ENCODE data around the gene CCDC50.

CCDC50 gene

GRCh38 chr3:191393146-191393545, 64.0 kb downstream of the CCDC50 start:
- H3K36me3 ChIP-seq (ENCODE audit: control insufficient read depth, low read length), result peaks cover 5% of the 10 kb centered on the region; the same call in 1 of the 2 replicates

GRCh38 chr3:191397771-191398170, 68.6 kb downstream of the CCDC50 start:
- no peaks in the 10 kb centered on the region for H3K27me3 ChIP-seq (ENCODE audit: control insufficient read depth, low read length)
- no peaks in the 10 kb centered on the region for H3F3A ChIP-seq (ENCODE audit: control insufficient read depth, insufficient read depth)
- no peak overlapping the region for H3K4me3 ChIP-seq (ENCODE audit: low read length)
- no peaks in the 10 kb centered on the region for H3K9me3 ChIP-seq (ENCODE audit: control insufficient read depth, insufficient read depth, low read length)
- H3K27ac ChIP-seq (ENCODE audit: low read depth, low read length), result no peak overlapping the region
- no peaks in the 10 kb centered on the region for H3K79me2 ChIP-seq (ENCODE audit: control insufficient read depth, low read length)
- no peak for TF ChIP-seq EZH2phosphoT487 (IDR thresholded peaks at IDR 0.05; ENCODE audit: borderline replicate concordance, low read length)
- TF ChIP-seq CTCF (IDR thresholded peaks at IDR 0.05; ENCODE audit: low read depth, low read length, poor library complexity, severe bottlenecking), result no peak
- H3K9me2 ChIP-seq (replicated peaks; ENCODE audit: control insufficient read depth, low read length), result no peaks in the 10 kb centered on the region
- no peaks in the 10 kb centered on the region for H3K4me1 ChIP-seq (ENCODE audit: control insufficient read depth, low read length)
- H4K20me1 ChIP-seq (ENCODE audit: control insufficient read depth, insufficient read depth, low read depth, low read length), result no peaks in the 10 kb centered on the region
- no peak overlapping the region for H3K4me2 ChIP-seq (ENCODE audit: low read length)
- no peaks in the 10 kb centered on the region for H3K36me3 ChIP-seq (ENCODE audit: control insufficient read depth, low read length)

More at GRCh38 chr3:191393146-191393545, 64.0 kb downstream of the CCDC50 start:
- no peaks in the 10 kb centered on the region for H3K27me3 ChIP-seq (ENCODE audit: control insufficient read depth, low read length)
- no peak overlapping the region for H3K4me3 ChIP-seq (ENCODE audit: low read length)
- H3K4me1 ChIP-seq (ENCODE audit: control insufficient read depth, low read length), result no peaks in the 10 kb centered on the region
- TF ChIP-seq CTCF (IDR thresholded peaks at IDR 0.05; ENCODE audit: low read depth, low read length, poor library complexity, severe bottlenecking) (no peak), EZH2phosphoT487 (IDR thresholded peaks at IDR 0.05; ENCODE audit: borderline replicate concordance, low read length) (no peak)
- H3K4me2 ChIP-seq (ENCODE audit: low read length), result no peak overlapping the region
- H3K79me2 ChIP-seq (ENCODE audit: control insufficient read depth, low read length), result no peaks in the 10 kb centered on the region
- H4K20me1 ChIP-seq (ENCODE audit: control insufficient read depth, insufficient read depth, low read depth, low read length), result no peaks in the 10 kb centered on the region
- H3K9me2 ChIP-seq (replicated peaks; ENCODE audit: control insufficient read depth, low read length), result no peaks in the 10 kb centered on the region
- no peaks in the 10 kb centered on the region for H3K9me3 ChIP-seq (ENCODE audit: control insufficient read depth, insufficient read depth, low read length)
- no peaks in the 10 kb centered on the region for H3F3A ChIP-seq (ENCODE audit: control insufficient read depth, insufficient read depth)
- no peak overlapping the region for H3K27ac ChIP-seq (ENCODE audit: low read depth, low read length)

GRCh38 chr3:191398607-191399006, 69.4 kb downstream of the CCDC50 start:
- H3F3A ChIP-seq (ENCODE audit: control insufficient read depth, insufficient read depth), result no peaks in the 10 kb centered on the region
- H3K4me2 ChIP-seq (ENCODE audit: low read length), result no peak overlapping the region
- TF ChIP-seq CTCF (IDR thresholded peaks at IDR 0.05; ENCODE audit: low read depth, low read length, poor library complexity, severe bottlenecking), result no peak
- H3K79me2 ChIP-seq (ENCODE audit: control insufficient read depth, low read length), result no peaks in the 10 kb centered on the region
- no peaks in the 10 kb centered on the region for H3K9me3 ChIP-seq (ENCODE audit: control insufficient read depth, insufficient read depth, low read length)
- H3K9me2 ChIP-seq (replicated peaks; ENCODE audit: control insufficient read depth, low read length), result no peaks in the 10 kb centered on the region
- H3K27me3 ChIP-seq (ENCODE audit: control insufficient read depth, low read length), result no peaks in the 10 kb centered on the region
- H4K20me1 ChIP-seq (ENCODE audit: control insufficient read depth, insufficient read depth, low read depth, low read length), result no peaks in the 10 kb centered on the region
- H3K4me1 ChIP-seq (ENCODE audit: control insufficient read depth, low read length), result no peaks in the 10 kb centered on the region
- H3K36me3 ChIP-seq (ENCODE audit: control insufficient read depth, low read length), result no peaks in the 10 kb centered on the region
- no peak overlapping the region for H3K27ac ChIP-seq (ENCODE audit: low read depth, low read length)
- H3K4me3 ChIP-seq (ENCODE audit: low read length), result no peak overlapping the region

- H3F3A ChIP-seq (ENCODE audit: control insufficient read depth, insufficient read depth), result no peaks in the 10 kb centered on the region
- no peaks in the 10 kb centered on the region for H3K4me1 ChIP-seq (ENCODE audit: control insufficient read depth, low read length)
- no peak overlapping the region for H3K4me3 ChIP-seq (ENCODE audit: low read length)
- no peaks in the 10 kb centered on the region for H3K9me2 ChIP-seq (replicated peaks; ENCODE audit: control insufficient read depth, low read length)
- H3K36me3 ChIP-seq (ENCODE audit: control insufficient read depth, low read length), result no peaks in the 10 kb centered on the region
- no peak overlapping the region for H3K27ac ChIP-seq (ENCODE audit: low read depth, low read length)
- no peaks in the 10 kb centered on the region for H3K9me3 ChIP-seq (ENCODE audit: control insufficient read depth, insufficient read depth, low read length)
- H3K4me2 ChIP-seq (ENCODE audit: low read length), result no peak overlapping the region
- H3K27me3 ChIP-seq (ENCODE audit: control insufficient read depth, low read length), result no peaks in the 10 kb centered on the region
- no peak for TF ChIP-seq CTCF (IDR thresholded peaks at IDR 0.05; ENCODE audit: low read depth, low read length, poor library complexity, severe bottlenecking)
- H4K20me1 ChIP-seq (ENCODE audit: control insufficient read depth, insufficient read depth, low read depth, low read length), result no peaks in the 10 kb centered on the region
- H3K79me2 ChIP-seq (ENCODE audit: control insufficient read depth, low read length), result no peaks in the 10 kb centered on the region
Observed at GRCh38 chr3:191399918-191400317, 70.7 kb downstream of the CCDC50 start.
